ENCODE measurements around the gene GRAMD1B.

GRAMD1B gene

DNA sequence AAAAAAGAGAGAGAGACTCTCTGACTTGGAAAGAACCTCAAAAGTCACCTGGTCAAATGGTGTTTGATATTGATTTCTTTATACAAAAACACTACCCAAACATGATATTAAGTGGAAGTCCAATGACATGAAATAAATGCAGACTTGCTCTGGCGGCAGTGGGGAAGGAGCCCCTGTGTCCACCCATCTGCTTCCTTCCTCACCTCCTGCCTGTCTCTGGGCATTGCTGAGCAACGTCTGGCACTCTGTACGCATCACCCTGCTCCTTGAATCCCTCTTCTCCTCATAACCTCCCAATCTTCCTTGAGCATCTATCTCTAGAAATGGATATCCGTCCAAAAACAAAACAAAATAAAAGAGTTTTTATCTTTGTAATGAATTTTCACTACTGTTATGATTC, 39.9 kb upstream of the GRAMD1B start:
- Histone ChIP-seq H3K4ac (ENCODE audit: low read length) (no peak overlapping the region), H2BK120ac (ENCODE audit: low read depth, low read length) (no peak overlapping the region), H3K36me3 (replicated peaks in 1 of 2; ENCODE audit: control insufficient read depth in 2 of 2, insufficient read depth in 2 of 2, low read length in 2 of 2) (no peaks in the 10 kb centered on the region), H2AFZ (ENCODE audit: low read length) (no peak overlapping the region), H2BK15ac (ENCODE audit: low read length) (no peak overlapping the region), H2BK5ac (ENCODE audit: low read length) (no peak overlapping the region), H3K9me3 (replicated peaks in 1 of 2; ENCODE audit: control insufficient read depth in 2 of 2, insufficient read depth in 1 of 2, low read depth in 1 of 2, low read length in 2 of 2) (no peaks in the 10 kb centered on the region), H3K9ac (ENCODE audit: low read depth, low read length, poor library complexity) (peak overlapping the region; percentile 33), H3K23ac (ENCODE audit: low read depth, low read length, poor library complexity) (no peak overlapping the region), H3K4me2 (ENCODE audit: insufficient read depth, low read length, poor library complexity, severe bottlenecking) (no peak overlapping the region), H3K27ac (replicated peaks; ENCODE audit: low read length) (no peak overlapping the region), H2BK12ac (ENCODE audit: low read length) (no peak overlapping the region), H3K27me3 (ENCODE audit: control insufficient read depth in 3 of 3, insufficient read depth in 3 of 3, low read depth in 1 of 3, low read length in 3 of 3) (peaks cover 0 to 3% (median 0%) of the 10 kb centered on the region in 3 experiments), H4K91ac (ENCODE audit: low read depth, low read length, poor library complexity) (no peak overlapping the region), H3K4me1 (ENCODE audit: control insufficient read depth in 2 of 2, insufficient read depth in 1 of 2, low read depth in 1 of 2, low read length in 2 of 2) (no peaks in the 10 kb centered on the region), H3K14ac (ENCODE audit: low read length) (no peak overlapping the region), H4K8ac (ENCODE audit: low read depth, low read length) (no peak overlapping the region), H2AK5ac (ENCODE audit: low read depth, low read length) (no peak overlapping the region), H3K18ac (ENCODE audit: low read length) (no peak overlapping the region), H3K79me1 (ENCODE audit: low read depth, low read length) (no peaks in the 10 kb centered on the region), H3K4me3 (ENCODE audit: low read length in 2 of 2) (no peak overlapping the region)
- no peak for DNase-seq (ENCODE audit: low spot score)
- no CpG with 5 or more reads among the region's 4 CpGs for WGBS, 2 donors (ENCODE audit: extremely low coverage in 2 of 2, insufficient read length in 2 of 2, insufficient replicate concordance in 1 of 2)

DNA sequence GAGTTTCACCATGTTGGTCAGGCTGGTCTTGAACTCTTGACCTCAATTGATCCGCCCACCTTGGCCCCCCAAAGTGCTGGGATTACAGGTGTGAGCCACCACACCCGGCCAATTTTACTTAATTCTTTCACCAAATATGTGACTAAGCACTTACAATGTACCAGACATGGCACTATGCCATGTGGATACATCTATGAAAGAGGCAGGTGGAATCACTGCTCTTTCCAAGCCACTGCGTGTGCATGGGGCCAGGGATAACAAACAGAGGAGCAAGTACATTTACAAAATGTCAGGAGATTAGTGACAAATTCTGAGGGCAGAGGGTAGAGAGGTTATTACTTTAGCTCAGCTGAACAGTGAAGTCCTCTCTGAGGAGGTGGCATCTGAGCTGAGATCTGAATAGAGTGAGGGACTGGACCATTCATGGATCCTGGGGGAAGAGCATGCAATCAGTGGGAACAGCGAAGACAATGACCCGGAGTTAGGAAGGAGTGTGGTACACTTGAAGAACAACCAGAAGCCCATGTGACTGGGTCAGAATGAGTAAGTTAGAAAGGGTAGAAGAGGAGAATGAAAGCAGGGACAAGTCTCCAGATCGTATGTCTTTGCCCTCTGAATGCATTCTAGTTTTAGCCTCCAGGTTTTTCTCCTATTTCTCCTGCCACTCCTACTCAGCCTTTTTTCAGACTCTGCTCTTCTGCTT, 38.3 kb upstream of the GRAMD1B start:
- H2AFZ ChIP-seq (ENCODE audit: low read length): no peak overlapping the region

DNA sequence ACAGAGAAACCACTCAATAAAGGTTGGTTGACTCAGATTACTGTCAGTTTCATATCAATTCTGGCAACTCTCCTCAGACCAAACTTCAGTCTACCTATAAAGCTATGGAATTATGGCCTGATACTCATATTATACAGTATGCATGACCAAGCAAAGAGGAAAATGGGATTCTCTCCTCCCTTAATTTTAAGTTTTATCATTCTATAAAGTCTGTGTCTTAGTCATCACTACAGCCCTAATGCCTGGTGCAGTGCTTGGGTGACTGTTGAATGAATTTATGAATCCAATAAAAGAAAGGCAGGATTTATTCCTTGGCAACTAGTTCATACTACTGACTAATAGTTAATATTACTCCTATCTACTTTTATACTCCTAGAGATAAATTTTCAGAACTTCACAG, 37.6 kb upstream of the GRAMD1B start:
- no peak overlapping the region for H3K4me3 ChIP-seq (ENCODE audit: low read length in 2 of 2)
- H2BK15ac ChIP-seq (ENCODE audit: low read length): no peak overlapping the region
- H4K8ac ChIP-seq (ENCODE audit: low read depth, low read length): no peak overlapping the region
- H3K9me3 ChIP-seq (replicated peaks in 1 of 2; ENCODE audit: control insufficient read depth in 2 of 2, insufficient read depth in 1 of 2, low read depth in 1 of 2, low read length in 2 of 2): no peaks in the 10 kb centered on the region
- H3K79me1 ChIP-seq (ENCODE audit: low read depth, low read length): no peaks in the 10 kb centered on the region
- H3K14ac ChIP-seq (ENCODE audit: low read length): no peak overlapping the region
- no peak overlapping the region for H4K91ac ChIP-seq (ENCODE audit: low read depth, low read length, poor library complexity)
- H2BK5ac ChIP-seq (ENCODE audit: low read length): no peak overlapping the region
- DNase-seq (ENCODE audit: low spot score): no peak
- H3K4me1 ChIP-seq (ENCODE audit: control insufficient read depth in 2 of 2, insufficient read depth in 1 of 2, low read depth in 1 of 2, low read length in 2 of 2): no peaks in the 10 kb centered on the region
- H3K4ac ChIP-seq (ENCODE audit: low read length): no peak overlapping the region
- no peak overlapping the region for H2BK12ac ChIP-seq (ENCODE audit: low read length)
- peaks cover 0 to 3% (median 0%) of the 10 kb centered on the region in 3 experiments for H3K27me3 ChIP-seq (ENCODE audit: control insufficient read depth in 3 of 3, insufficient read depth in 3 of 3, low read depth in 1 of 3, low read length in 3 of 3)
- H3K27ac ChIP-seq (replicated peaks; ENCODE audit: low read length): no peak overlapping the region
- H3K9ac ChIP-seq (ENCODE audit: low read depth, low read length, poor library complexity): no peak overlapping the region
- H3K23ac ChIP-seq (ENCODE audit: low read depth, low read length, poor library complexity): no peak overlapping the region
- no peak overlapping the region for H2AK5ac ChIP-seq (ENCODE audit: low read depth, low read length)
- no peak overlapping the region for H2AFZ ChIP-seq (ENCODE audit: low read length)
- no peak overlapping the region for H3K18ac ChIP-seq (ENCODE audit: low read length)
- no peak overlapping the region for H2BK120ac ChIP-seq (ENCODE audit: low read depth, low read length)
- H3K4me2 ChIP-seq (ENCODE audit: insufficient read depth, low read length, poor library complexity, severe bottlenecking): no peak overlapping the region
- no peaks in the 10 kb centered on the region for H3K36me3 ChIP-seq (replicated peaks in 1 of 2; ENCODE audit: control insufficient read depth in 2 of 2, insufficient read depth in 2 of 2, low read length in 2 of 2)

More for the DNA sequence above, 38.3 kb upstream of the GRAMD1B start:
- Histone ChIP-seq H2BK12ac (ENCODE audit: low read length) (no peak overlapping the region), H3K4me1 (ENCODE audit: control insufficient read depth in 2 of 2, insufficient read depth in 1 of 2, low read depth in 1 of 2, low read length in 2 of 2) (no peaks in the 10 kb centered on the region), H3K27ac (replicated peaks; ENCODE audit: low read length) (no peak overlapping the region), H3K4ac (ENCODE audit: low read length) (no peak overlapping the region), H2BK5ac (ENCODE audit: low read length) (no peak overlapping the region), H3K9ac (ENCODE audit: low read depth, low read length, poor library complexity) (no peak overlapping the region), H2BK120ac (ENCODE audit: low read depth, low read length) (no peak overlapping the region), H3K4me3 (ENCODE audit: low read length in 2 of 2) (no peak overlapping the region), H4K91ac (ENCODE audit: low read depth, low read length, poor library complexity) (no peak overlapping the region), H3K14ac (ENCODE audit: low read length) (no peak overlapping the region), H2AK5ac (ENCODE audit: low read depth, low read length) (no peak overlapping the region), H3K36me3 (replicated peaks in 1 of 2; ENCODE audit: control insufficient read depth in 2 of 2, insufficient read depth in 2 of 2, low read length in 2 of 2) (no peaks in the 10 kb centered on the region), H3K4me2 (ENCODE audit: insufficient read depth, low read length, poor library complexity, severe bottlenecking) (no peak overlapping the region), H3K18ac (ENCODE audit: low read length) (no peak overlapping the region), H3K23ac (ENCODE audit: low read depth, low read length, poor library complexity) (no peak overlapping the region), H3K79me1 (ENCODE audit: low read depth, low read length) (no peaks in the 10 kb centered on the region), H3K9me3 (replicated peaks in 1 of 2; ENCODE audit: control insufficient read depth in 2 of 2, insufficient read depth in 1 of 2, low read depth in 1 of 2, low read length in 2 of 2) (no peaks in the 10 kb centered on the region), H3K27me3 (ENCODE audit: control insufficient read depth in 3 of 3, insufficient read depth in 3 of 3, low read depth in 1 of 3, low read length in 3 of 3) (peaks cover 0 to 3% (median 0%) of the 10 kb centered on the region in 3 experiments), H2BK15ac (ENCODE audit: low read length) (no peak overlapping the region), H4K8ac (ENCODE audit: low read depth, low read length) (no peak overlapping the region)
- WGBS, 2 donors (ENCODE audit: extremely low coverage in 2 of 2, insufficient read length in 2 of 2, insufficient replicate concordance in 1 of 2): no CpG with 5 or more reads among the region's 6 CpGs
- DNase-seq (ENCODE audit: low spot score): no peak

DNA sequence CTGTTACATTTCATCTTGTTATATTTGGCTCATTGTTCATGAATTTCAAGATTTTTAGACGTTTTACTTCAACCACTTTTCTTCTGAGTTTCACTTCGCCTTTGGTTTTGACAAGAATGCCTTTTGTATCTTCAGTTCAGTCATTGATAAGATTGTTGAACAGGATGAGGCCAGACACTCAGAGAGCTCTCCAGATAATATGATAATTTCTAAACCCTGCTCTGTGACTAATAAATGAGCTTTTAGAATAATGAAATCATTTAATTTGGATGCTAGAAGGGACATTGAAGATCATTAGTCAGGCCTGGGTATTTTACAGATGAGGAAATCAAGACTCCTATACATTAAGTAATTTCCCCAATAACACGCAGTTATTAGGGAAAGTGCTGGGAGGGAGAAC, 37.2 kb upstream of the GRAMD1B start:
- no peak overlapping the region for H2BK15ac ChIP-seq (ENCODE audit: low read length)
- H3K4me1 ChIP-seq (ENCODE audit: control insufficient read depth in 2 of 2, insufficient read depth in 1 of 2, low read depth in 1 of 2, low read length in 2 of 2): no peaks in the 10 kb centered on the region
- H3K4ac ChIP-seq (ENCODE audit: low read length): no peak overlapping the region
- no peaks in the 10 kb centered on the region for H3K36me3 ChIP-seq (replicated peaks in 1 of 2; ENCODE audit: control insufficient read depth in 2 of 2, insufficient read depth in 2 of 2, low read length in 2 of 2)
- no peaks in the 10 kb centered on the region for H3K9me3 ChIP-seq (replicated peaks in 1 of 2; ENCODE audit: control insufficient read depth in 2 of 2, insufficient read depth in 1 of 2, low read depth in 1 of 2, low read length in 2 of 2)
- H3K9ac ChIP-seq (ENCODE audit: low read depth, low read length, poor library complexity): no peak overlapping the region
- no peak overlapping the region for H3K27ac ChIP-seq (replicated peaks; ENCODE audit: low read length)
- H4K91ac ChIP-seq (ENCODE audit: low read depth, low read length, poor library complexity): no peak overlapping the region
- no peak overlapping the region for H2BK120ac ChIP-seq (ENCODE audit: low read depth, low read length)
- no peak overlapping the region for H3K23ac ChIP-seq (ENCODE audit: low read depth, low read length, poor library complexity)
- H2BK5ac ChIP-seq (ENCODE audit: low read length): no peak overlapping the region
- no peak overlapping the region for H3K18ac ChIP-seq (ENCODE audit: low read length)
- no peak for DNase-seq (ENCODE audit: low spot score)
- no peak overlapping the region for H3K14ac ChIP-seq (ENCODE audit: low read length)
- no peak overlapping the region for H2AK5ac ChIP-seq (ENCODE audit: low read depth, low read length)
- H3K4me3 ChIP-seq (ENCODE audit: low read length in 2 of 2): no peak overlapping the region
- H3K27me3 ChIP-seq (ENCODE audit: control insufficient read depth in 3 of 3, insufficient read depth in 3 of 3, low read depth in 1 of 3, low read length in 3 of 3): peaks cover 0 to 3% (median 0%) of the 10 kb centered on the region in 3 experiments
- H2BK12ac ChIP-seq (ENCODE audit: low read length): no peak overlapping the region
- no CpG with 5 or more reads among the region's 3 CpGs for WGBS, 2 donors (ENCODE audit: extremely low coverage in 2 of 2, insufficient read length in 2 of 2, insufficient replicate concordance in 1 of 2)
- H4K8ac ChIP-seq (ENCODE audit: low read depth, low read length): no peak overlapping the region
- no peak overlapping the region for H2AFZ ChIP-seq (ENCODE audit: low read length)
- H3K79me1 ChIP-seq (ENCODE audit: low read depth, low read length): no peaks in the 10 kb centered on the region
- H3K4me2 ChIP-seq (ENCODE audit: insufficient read depth, low read length, poor library complexity, severe bottlenecking): no peak overlapping the region
